HG03571 (cell line): Measurements from ENCODE around the gene UBE3B.

ENCODE experiments used
- ATAC-seq: cut with Tn5 transposase; IDR thresholded peaks from one replicate; pipeline ENCODE4 v1.9.1; 2021; ENCODE audit not compliant: unreplicated experiment

The UBE3B gene

GRCh38 chr12:109493938-109494337 is 16.5 kb downstream of the UBE3B start:
- ATAC-seq: no peak

DNA sequence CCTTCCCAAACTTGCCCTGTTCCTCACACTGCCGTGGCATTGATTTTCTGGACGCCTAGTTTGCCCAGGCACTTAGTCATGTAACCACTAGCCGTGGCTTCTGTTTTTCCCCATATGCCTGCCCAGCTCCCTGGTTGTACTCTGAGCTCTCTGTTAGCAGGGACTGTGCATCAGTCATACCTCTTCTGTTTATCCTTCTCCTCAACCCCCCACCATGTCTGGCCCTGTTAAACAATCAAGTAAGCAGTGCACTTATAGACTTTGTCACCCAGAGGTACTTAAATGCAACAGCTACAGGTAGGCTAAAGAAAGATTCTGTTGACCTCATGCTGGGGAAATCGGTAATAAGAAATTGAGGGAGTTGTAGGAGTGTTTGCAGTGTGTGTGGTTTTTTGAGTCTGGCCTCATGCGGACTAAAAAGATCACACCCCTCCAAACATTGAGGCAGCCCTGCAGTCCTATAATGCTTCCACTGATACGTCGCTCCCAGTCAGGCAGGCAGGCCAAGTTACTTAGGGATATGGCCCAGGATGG is 17.0 kb downstream of the UBE3B start:
- no peak for ATAC-seq

- ATAC-seq: no peak
These were observed 17.6 kb downstream of the UBE3B start for GRCh38 chr12:109495012-109495411.

DNA sequence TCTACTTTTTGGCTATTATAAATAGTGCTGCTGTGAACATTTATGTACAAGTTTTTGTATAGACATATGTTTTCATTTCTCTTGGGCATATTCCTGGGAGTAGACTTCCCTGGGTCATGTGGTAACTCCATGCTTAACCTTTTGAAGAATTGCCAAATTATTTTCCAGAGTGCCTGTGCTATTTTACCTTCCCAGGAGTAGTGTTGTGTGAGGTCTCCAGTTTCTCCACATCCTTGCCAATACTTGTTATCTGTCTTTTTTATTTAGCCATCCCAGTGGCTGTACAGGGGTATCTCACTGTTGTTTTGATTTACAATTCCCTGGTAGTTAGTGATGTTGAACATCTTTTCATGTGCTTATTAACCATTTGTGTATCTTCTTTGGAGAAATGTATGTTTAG is 18.9 kb downstream of the UBE3B start:
- no peak for ATAC-seq

GRCh38 chr12:109497675-109498074 is 20.2 kb downstream of the UBE3B start:
- no peak for ATAC-seq

- ATAC-seq: no peak
These were observed 23.2 kb downstream of the UBE3B start for GRCh38 chr12:109500406-109501185.

- ATAC-seq: no peak
These were observed 23.9 kb downstream of the UBE3B start for GRCh38 chr12:109501299-109501698.

DNA sequence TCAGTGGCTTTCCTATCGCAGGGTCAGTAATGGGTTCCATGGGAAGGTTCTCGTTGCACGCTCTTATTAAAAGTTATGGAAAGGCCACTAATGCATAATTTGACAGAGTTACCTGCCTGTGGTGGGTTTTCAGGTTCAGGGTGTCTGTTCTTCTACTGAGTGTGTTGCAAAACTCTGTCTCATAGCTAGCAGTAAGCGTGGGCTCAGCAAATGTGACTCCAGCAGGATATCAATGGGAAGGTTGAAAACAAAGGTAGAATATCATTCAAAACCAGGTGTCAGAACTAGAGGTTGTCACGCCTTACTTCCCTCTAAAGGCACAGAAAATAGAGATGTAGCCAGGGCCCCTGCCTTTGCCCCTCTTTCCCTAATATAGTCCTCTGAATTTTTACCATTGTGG is 24.9 kb downstream of the UBE3B start:
- no peak for ATAC-seq

DNA sequence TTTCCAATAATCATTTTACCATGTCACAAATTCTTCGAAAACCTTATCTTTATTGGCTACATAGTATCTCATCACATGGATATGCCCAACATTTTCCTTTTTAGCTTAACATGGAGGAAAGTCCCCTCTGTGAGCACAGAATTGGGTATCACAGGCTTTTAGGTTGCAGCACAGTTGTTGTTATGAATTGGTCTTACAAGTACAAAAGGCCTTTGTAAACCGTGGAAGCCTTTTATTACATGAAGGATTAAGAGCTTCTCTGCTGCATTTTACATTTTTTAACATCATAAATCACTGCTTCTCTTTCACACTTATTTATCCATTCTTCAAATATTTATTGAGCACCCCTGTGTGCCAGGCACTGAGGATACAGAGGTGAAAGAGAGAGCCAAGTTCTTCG is 26.2 kb downstream of the UBE3B start:
- ATAC-seq: no peak

DNA sequence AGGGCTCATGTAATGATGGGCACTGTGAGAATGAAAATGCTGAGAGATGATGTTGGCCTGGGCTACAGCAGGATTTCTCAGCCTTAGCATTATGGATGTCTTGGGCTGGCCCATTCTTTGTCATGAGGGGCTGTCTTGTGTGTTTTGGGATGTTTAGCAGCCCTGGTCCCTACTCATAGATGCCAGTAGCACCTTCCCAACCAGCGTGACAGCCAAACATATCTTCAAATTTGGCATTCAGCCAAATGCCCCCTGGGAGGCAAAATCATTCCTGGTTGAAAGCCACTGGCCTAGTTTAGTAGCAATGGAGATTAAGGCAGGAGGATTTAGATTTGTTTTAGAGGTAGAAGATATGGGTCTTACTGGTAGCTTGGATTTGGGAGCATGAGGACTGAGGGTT is 26.6 kb downstream of the UBE3B start:
- no peak for ATAC-seq

GRCh38 chr12:109510196-109510595 is 32.8 kb downstream of the UBE3B start:
- ATAC-seq: no peak

DNA sequence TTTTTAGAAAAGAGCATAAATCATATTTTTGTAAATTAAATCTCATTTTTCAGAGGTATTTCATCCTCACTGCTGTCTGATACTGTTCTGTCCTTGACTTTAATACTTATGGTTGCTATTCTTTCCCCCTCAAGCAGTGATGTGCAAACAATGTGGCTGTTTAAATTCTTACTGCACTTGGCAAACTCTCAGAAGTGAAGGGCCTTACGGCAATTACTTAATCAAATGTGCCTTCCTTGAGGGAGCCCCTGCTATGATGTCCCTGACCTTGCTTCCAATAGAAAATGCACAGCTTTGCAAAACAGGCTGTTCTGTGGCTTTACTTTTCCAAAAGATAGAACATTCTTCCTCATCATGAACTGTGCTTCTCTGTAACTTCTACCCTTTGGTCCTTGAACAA is 35.2 kb downstream of the UBE3B start:
- ATAC-seq: no peak

DNA sequence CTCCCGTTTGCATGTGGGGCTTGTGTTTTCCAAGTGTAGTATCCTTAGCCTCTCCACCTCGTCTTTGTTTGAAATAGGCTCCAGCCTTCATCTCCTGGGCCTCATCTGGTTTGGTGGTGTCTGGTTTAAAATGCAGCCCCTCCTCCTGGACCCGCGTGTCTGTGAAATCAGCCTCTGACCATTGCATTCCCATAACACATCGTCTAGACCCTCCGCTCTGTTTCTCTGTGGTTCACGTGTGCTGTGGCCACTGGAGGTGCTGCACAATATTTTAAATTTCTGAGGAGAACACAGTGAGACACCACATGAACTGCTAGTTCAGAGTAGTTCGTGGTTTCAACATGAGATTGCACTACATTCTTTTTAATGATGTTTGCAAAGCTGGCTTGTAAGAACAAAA is 35.6 kb downstream of the UBE3B start:
- ATAC-seq: no peak

- no peak for ATAC-seq
These were observed 36.5 kb downstream of the UBE3B start for GRCh38 chr12:109513977-109514376.

DNA sequence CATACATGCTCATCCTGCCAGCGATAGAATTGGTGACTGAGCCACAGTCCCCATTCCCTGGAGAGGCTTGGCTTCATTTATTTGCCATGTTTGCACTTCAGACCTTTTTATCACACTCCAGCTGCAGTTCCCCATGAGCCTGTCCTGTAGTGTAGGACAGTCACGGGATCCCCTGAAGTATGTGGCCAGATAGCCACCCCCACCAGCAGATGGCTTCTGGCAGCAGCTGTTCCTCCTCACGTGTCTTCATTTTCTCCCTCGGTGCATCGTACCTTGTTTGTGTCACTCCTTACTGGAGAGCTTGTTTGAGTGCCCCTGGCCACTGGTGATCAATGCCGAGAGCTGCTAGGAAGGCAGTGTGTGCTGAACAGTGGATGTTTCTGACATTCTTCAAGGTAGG is 40.2 kb downstream of the UBE3B start:
- no peak for ATAC-seq

DNA sequence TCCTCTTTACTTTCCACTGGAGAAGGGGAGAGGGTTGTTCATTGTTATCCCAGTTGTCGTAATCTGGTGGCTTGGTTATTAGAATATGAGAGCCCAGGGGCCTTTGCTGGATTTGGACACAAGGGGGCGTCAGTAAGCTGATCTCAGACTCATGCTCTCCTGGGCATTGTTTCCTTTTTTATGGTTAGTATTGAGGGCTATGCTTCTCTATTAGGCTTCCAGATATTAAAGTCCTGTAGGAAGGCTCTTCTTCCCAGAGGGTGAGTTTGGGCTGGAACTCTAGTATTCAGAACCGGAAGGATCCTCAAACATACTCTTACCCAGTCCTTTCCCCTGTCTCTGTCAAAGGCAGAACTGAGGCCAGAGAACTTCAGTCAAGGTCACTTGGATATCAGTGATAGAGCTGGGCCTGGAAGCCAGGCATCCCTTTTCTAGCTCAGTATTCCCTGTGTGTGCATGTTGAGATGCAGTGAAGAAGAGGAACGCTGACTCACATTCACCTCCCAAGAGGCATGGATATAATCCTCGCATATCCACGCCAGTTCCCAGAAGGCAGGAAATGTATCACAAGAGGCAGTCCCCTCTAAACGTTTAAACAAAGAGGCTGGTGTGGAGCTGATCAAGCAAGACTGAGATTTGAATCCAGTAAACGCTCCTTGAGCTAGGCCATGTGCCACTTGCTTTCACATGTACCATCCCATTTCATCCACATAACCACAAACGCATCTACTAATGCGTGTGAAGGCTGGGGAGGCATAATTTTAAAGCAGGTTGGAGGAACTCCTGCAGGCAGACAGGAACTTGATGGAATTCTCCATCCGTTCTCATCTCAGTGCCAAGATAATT is 41.6 kb downstream of the UBE3B start:
- ATAC-seq: no peak

GRCh38 chr12:109519787-109520186 is 42.4 kb downstream of the UBE3B start:
- ATAC-seq: no peak

DNA sequence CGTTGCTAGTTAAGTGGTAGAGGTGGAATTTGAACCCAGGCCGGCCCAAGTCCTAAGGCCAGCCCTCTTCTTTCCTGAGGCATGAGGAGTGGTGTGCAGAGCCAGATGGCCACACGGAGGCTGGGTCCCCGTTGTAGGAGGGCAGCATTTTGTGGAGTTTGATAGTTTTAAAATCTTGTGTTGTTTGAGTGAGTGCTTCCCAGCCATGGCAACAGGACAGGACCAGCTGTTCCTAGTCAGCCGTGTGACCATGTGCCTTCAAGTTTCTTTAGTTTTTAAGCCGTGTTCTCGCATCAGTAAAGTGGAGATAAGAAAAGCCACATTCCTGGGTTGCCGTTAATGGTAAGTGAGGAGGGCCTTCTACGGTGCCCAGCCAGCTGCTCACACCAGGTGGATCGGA is 44.4 kb downstream of the UBE3B start:
- ATAC-seq: no peak

DNA sequence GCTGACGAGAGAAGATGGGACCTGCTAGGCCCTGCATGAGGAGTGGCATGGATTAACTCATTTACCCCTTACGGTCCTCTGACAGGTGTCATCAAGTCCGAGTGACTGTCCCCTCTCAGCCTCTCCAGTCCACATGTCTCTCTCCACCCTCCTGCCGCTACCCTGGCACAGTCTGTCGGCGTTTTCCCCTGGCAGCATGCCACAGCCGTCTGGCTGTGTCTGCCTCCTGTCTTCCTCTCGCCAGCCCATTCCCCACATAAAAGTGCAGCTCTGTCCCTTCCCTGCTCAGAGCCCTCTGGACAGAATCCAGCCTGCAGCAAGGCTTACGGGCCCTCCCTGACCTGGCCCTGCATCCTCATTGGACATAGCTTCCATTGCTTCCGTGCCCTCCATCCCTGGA is 45.6 kb downstream of the UBE3B start:
- no peak for ATAC-seq

DNA sequence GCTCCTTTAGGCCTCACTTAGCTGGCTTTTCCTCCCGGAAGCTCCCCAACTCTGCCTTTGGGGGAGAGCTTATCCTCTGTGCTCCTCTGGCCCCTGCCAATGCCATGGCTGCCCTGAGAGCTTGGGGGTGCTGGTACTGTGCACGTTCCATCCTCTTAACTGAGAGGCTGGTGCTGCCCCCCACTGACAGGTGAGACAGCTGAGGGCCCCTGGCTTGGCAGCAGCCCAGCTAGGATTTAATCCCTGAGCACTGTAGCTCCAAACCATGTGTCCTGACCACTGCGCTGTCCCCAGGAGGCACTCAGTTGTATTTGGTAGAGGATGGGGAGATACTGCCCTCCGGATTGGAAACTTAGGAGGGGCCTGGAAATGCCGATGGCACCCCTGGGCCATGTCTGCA is 46.1 kb downstream of the UBE3B start:
- ATAC-seq: no peak

DNA sequence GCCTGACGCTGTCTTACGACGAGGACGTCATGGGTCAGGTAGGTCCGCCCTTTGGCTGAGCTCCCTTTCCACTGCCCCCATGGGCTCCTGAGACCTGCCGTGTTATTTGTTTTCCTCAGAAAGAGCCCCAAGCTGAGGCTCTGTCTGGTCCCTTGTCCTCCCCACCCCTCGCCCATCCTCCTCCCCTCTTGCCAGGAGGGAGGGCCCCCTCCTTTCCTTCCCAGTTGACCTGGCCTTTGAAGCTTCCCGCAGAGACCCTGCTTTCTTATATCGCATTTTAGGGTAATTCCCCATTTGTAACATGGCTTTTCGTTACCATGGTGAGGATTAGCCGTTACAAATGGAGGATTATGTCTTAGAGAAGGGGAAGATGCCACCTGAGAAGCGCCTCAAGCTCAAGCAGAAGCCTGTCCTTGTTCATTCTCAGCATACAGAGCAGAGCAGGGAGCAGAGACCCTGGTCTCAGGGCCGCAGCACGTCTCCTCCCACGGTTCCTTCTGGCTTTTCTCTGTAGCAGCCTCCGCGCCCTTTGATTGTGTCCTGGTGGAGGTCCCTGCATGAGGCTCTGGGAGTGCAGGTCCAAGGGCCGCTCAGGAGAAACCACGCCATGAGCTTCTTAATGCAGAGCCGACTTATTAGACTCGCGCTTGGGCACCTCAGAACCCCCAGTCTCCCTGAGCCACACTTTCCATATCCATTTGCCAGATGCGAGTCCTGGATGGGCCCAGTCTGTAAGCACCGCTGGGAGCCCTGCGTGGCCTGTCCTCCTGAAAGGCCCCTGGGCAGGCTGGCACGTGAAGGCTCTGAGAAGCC is 47.2 kb downstream of the UBE3B start:
- no peak for ATAC-seq

DNA sequence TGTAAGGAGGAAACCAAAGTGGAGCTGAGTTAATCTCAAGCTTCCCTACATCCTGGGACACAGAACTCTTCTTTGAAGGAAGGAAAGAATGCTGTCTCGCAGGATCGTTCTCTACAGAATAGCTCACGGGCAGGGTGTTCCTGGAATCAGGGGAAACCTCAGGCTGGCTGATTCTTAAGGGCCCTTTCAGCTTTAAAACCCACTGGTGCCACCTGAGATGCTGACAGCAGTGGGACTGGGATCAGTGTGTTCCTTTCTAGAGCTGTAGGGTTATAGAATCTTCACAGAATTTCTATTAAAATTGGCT is 47.8 kb downstream of the UBE3B start:
- ATAC-seq: no peak
